Measurements from ENCODE around the gene PKIG. TPM values are rescaled to one million over a fixed set of nuclear protein-coding genes. Genes with fewer than 3 reads are reported as not detected.
A peak's percentile ranks its signal among the peaks of the same experiment; 100 is the strongest.

PKIG gene
- total and polyA plus RNA-seq, 2 of the 8 experiments (the other 6 are each of a cell fraction or from before 2014, with no cell fraction given): 26.7 to 34.3 TPM

GRCh38 chr20:44603327-44603726, 20.9 kb downstream of the PKIG start:
- no peak overlapping the region for H3K4me2 ChIP-seq (ENCODE audit: insufficient read depth in 1 of 2, low read depth in 2 of 2, low read length in 2 of 2)
- H3K4me3 ChIP-seq (ENCODE audit: extremely low read depth in 1 of 4, insufficient read depth in 2 of 4, low read depth in 3 of 4, low read length in 4 of 4): no peak overlapping the region
- FAIRE-seq (no peak), DNase-seq (ENCODE audit: low read depth in 1 of 2, low spot score in 2 of 2) (no peak)
- H3K23me2 ChIP-seq (ENCODE audit: low read depth, low read length): no peaks in the 10 kb centered on the region
- H3K27ac ChIP-seq (ENCODE audit: low read depth, low read length): no peak overlapping the region
- TF ChIP-seq YY1 (IDR thresholded peaks at IDR 0.05; ENCODE audit: low read depth, low read length) (no peak), ATF3 (IDR thresholded peaks at IDR 0.05; ENCODE audit: insufficient read depth, low read depth, low read length) (no peak), USF2 (IDR thresholded peaks at IDR 0.05; ENCODE audit: low read length) (no peak), CTCF (IDR thresholded peaks at IDR 0.05; ENCODE audit: control extremely low read depth in 1 of 3, insufficient read depth in 1 of 3, low read depth in 1 of 3, low read length in 3 of 3) (peak; percentile 48 to 62 (median 50); a peak in 3 of 4 replicates), RAD21 (IDR thresholded peaks at IDR 0.05 in 1 of 2, conservative IDR thresholded peaks at IDR 0.05 in 1 of 2; ENCODE audit: low read depth in 2 of 2, low read length in 2 of 2) (peak; percentile 39 to 60)
- no peak overlapping the region for H4K5ac ChIP-seq (ENCODE audit: insufficient read length, low read depth, low read length)
- H2BK15ac ChIP-seq (ENCODE audit: low read length): no peak overlapping the region
- H3K79me2 ChIP-seq (ENCODE audit: control insufficient read depth in 1 of 2, insufficient read depth in 2 of 2, low read length in 2 of 2): no peaks in the 10 kb centered on the region
- no peaks in the 10 kb centered on the region for H3K79me1 ChIP-seq (ENCODE audit: low read depth, low read length)
- WGBS, 2 experiments (ENCODE audit: extremely low coverage in 1 of 2, insufficient coverage in 1 of 2, insufficient read length in 1 of 2, insufficient replicate concordance in 2 of 2, low coverage in 1 of 2, low lambda C conversion rate in 2 of 2, missing lambda C conversion rate in 1 of 2): 80% methylated on average over 8 of the region's 8 CpGs; no CpG with 5 or more reads in 1 of the 2 experiments
- H3K14ac ChIP-seq (ENCODE audit: insufficient read length): no peak overlapping the region
- H2BK5ac ChIP-seq (ENCODE audit: low read depth, low read length): no peak overlapping the region
- ChIA-PET CTCF (ENCODE audit: partially characterized antibody) (interaction anchor here (0.6 to 4.3 kb wide), 31 partner anchors 9 to 388 kb away, joined by 3 to 18 read pairs (median 4); partner anchors contain the start of genes SERINC3 and TTPAL), POLR2A (ENCODE audit: partially characterized antibody) (no interaction called here)
- H2BK120ac ChIP-seq (replicated peaks; ENCODE audit: low read depth, low read length): no peak overlapping the region
- no peak overlapping the region for H3K4ac ChIP-seq (replicated peaks; ENCODE audit: insufficient read length, low read depth, low read length)
- H2AK5ac ChIP-seq (ENCODE audit: low read depth, low read length): no peak overlapping the region
- no peaks in the 10 kb centered on the region; a peak in 1 of 7 replicates for H3K27me3 ChIP-seq (replicated peaks in 1 of 4; ENCODE audit: control insufficient read depth in 3 of 4, extremely low read depth in 1 of 4, insufficient read depth in 3 of 4, low read length in 3 of 4)
- H4K91ac ChIP-seq (replicated peaks; ENCODE audit: insufficient read length, low read length): no peak overlapping the region
- no peak overlapping the region for H3K9ac ChIP-seq (replicated peaks in 1 of 4; ENCODE audit: extremely low read depth in 1 of 4, low read depth in 3 of 4, low read length in 3 of 4)
- H2BK12ac ChIP-seq (ENCODE audit: low read depth, low read length): no peak overlapping the region
- no peak overlapping the region for H2BK20ac ChIP-seq (ENCODE audit: low read length)
- no peaks in the 10 kb centered on the region for H3K36me3 ChIP-seq (ENCODE audit: control insufficient read depth in 2 of 4, insufficient read depth in 4 of 4, low read length in 3 of 4)
- H3K23ac ChIP-seq (ENCODE audit: insufficient read length): no peak overlapping the region
- no peak overlapping the region for H3K18ac ChIP-seq (ENCODE audit: extremely low read depth, low read length)
- H3K4me1 ChIP-seq (replicated peaks in 1 of 4; ENCODE audit: control insufficient read depth in 3 of 4, insufficient read depth in 4 of 4, low read length in 3 of 4): peaks cover 3 to 4% (median 3%) of the 10 kb centered on the region in 4 experiments; a peak in 5 of 7 replicates
- H3K56ac ChIP-seq (replicated peaks; ENCODE audit: insufficient read length, low read depth, low read length): no peak overlapping the region
- no peak overlapping the region for H2AFZ ChIP-seq (ENCODE audit: low read length)
- H4K20me1 ChIP-seq (replicated peaks in 1 of 2; ENCODE audit: control insufficient read depth in 1 of 2, insufficient read depth in 2 of 2, low read length in 2 of 2): no peaks in the 10 kb centered on the region
- no peak overlapping the region for H4K8ac ChIP-seq (ENCODE audit: extremely low read depth, insufficient read depth, low read length)
- no peaks in the 10 kb centered on the region for H3K9me3 ChIP-seq (ENCODE audit: insufficient read depth in 2 of 2, low read depth in 1 of 2, low read length in 1 of 2)
